ENCODE results near the gene MAPT.
A peak's percentile ranks its signal among the peaks of the same experiment; 100 is the strongest.

The MAPT gene

DNA sequence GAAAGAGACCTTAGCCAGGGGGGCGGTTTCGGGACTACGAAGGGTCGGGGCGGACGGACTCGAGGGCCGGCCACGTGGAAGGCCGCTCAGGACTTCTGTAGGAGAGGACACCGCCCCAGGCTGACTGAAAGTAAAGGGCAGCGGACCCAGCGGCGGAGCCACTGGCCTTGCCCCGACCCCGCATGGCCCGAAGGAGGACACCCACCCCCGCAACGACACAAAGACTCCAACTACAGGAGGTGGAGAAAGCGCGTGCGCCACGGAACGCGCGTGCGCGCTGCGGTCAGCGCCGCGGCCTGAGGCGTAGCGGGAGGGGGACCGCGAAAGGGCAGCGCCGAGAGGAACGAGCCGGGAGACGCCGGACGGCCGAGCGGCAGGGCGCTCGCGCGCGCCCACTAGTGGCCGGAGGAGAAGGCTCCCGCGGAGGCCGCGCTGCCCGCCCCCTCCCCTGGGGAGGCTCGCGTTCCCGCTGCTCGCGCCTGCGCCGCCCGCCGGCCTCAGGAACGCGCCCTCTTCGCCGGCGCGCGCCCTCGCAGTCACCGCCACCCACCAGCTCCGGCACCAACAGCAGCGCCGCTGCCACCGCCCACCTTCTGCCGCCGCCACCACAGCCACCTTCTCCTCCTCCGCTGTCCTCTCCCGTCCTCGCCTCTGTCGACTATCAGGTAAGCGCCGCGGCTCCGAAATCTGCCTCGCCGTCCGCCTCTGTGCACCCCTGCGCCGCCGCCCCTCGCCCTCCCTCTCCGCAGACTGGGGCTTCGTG is at the start of gene MAPT:
Gene MAPT (plus strand): TSS at position 533 of the 763 bp plus-strand sequence. CDS start 67,784 bp downstream, outside the sequence.
- peak within 1 kb of the TSS; percentile 39 for H3K27ac ChIP-seq
- TF ChIP-seq, protein P1, sequence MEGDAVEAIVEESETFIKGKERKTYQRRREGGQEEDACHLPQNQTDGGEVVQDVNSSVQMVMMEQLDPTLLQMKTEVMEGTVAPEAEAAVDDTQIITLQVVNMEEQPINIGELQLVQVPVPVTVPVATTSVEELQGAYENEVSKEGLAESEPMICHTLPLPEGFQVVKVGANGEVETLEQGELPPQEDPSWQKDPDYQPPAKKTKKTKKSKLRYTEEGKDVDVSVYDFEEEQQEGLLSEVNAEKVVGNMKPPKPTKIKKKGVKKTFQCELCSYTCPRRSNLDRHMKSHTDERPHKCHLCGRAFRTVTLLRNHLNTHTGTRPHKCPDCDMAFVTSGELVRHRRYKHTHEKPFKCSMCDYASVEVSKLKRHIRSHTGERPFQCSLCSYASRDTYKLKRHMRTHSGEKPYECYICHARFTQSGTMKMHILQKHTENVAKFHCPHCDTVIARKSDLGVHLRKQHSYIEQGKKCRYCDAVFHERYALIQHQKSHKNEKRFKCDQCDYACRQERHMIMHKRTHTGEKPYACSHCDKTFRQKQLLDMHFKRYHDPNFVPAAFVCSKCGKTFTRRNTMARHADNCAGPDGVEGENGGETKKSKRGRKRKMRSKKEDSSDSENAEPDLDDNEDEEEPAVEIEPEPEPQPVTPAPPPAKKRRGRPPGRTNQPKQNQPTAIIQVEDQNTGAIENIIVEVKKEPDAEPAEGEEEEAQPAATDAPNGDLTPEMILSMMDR (conservative IDR thresholded peaks at IDR 0.05; ENCODE audit: low read depth): peak; percentile 98
- POLR2A ChIA-PET (ENCODE audit: low non-redundant PET): no interaction called here
- DNase-seq (ENCODE audit: low spot score): peak; percentile 93
- CTCF ChIA-PET: interaction anchor here (0.6 to 1.8 kb wide), 12 partner anchors 9 to 1048 kb away, joined by 3 to 6 read pairs (median 3); no protein-coding TSS in a partner anchor

DNA sequence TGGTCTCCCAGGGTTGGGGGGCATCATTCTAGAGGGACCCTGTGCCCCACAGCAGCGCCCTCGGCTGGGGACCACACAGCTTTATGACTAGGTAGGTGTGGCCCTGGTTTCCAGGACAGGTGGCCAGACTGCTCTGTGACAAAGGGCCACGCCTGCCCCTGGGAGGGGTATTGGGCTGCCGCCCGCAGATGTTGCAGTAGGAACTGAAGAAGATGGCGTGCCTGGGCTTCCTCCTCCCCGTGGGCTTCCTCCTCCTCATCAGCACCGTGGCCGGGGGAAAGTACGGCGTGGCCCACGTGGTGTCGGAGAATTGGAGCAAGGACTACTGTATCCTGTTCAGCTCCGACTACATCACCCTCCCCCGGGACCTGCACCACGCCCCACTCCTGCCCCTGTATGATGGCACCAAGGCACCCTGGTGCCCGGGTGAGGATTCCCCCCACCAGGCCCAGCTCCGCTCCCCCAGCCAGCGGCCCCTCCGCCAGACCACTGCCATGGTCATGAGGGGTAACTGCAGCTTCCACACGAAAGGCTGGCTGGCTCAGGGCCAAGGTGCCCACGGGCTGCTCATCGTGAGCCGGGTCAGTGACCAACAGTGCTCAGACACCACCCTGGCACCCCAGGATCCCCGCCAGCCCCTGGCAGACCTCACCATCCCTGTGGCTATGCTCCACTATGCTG is 49.5 kb upstream of the MAPT start, which contains the start of gene SPPL2C:
Gene SPPL2C (plus strand): TSS at position 187 of the 681 bp plus-strand sequence. CDS start 26 bp downstream, at position 213.
- TF ChIP-seq, protein P1 (conservative IDR thresholded peaks at IDR 0.05; ENCODE audit: low read depth): no peak
- H3K27ac ChIP-seq: no peak within 1 kb of the TSS
- DNase-seq (ENCODE audit: low spot score): no peak
- CTCF ChIA-PET: interaction anchor here (0.7 kb wide), 1 partner anchor 123 kb away, joined by 4 read pairs; no protein-coding TSS in a partner anchor
- POLR2A ChIA-PET (ENCODE audit: low non-redundant PET): no interaction called here

DNA sequence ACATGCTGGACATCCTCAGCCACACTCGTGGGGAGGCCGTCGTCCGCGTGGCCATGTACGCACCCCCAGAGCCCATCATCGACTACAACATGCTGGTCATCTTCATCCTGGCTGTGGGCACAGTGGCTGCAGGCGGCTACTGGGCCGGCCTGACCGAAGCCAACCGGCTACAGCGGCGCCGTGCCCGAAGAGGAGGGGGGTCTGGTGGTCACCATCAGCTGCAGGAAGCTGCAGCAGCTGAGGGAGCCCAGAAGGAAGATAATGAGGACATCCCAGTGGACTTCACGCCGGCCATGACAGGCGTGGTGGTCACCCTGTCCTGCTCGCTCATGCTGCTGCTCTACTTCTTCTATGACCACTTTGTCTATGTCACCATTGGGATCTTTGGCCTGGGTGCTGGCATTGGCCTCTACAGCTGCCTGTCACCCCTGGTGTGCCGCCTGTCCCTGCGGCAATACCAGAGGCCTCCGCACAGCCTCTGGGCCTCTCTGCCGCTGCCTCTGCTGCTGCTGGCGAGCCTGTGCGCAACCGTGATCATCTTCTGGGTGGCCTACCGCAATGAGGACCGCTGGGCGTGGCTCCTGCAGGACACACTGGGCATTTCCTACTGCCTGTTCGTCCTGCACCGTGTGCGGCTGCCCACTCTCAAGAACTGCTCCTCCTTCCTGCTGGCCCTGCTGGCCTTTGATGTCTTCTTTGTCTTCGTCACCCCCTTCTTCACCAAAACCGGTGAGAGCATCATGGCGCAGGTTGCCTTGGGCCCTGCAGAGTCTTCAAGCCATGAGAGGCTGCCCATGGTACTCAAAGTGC is 48.8 kb upstream of the MAPT start:
- CTCF ChIA-PET: interaction anchor here (0.7 kb wide), 2 partner anchors 124 to 204 kb away, joined by 4 read pairs; no protein-coding TSS in a partner anchor
- POLR2A ChIA-PET (ENCODE audit: low non-redundant PET): no interaction called here
- TF ChIP-seq, protein P1 (conservative IDR thresholded peaks at IDR 0.05; ENCODE audit: low read depth): no peak

DNA sequence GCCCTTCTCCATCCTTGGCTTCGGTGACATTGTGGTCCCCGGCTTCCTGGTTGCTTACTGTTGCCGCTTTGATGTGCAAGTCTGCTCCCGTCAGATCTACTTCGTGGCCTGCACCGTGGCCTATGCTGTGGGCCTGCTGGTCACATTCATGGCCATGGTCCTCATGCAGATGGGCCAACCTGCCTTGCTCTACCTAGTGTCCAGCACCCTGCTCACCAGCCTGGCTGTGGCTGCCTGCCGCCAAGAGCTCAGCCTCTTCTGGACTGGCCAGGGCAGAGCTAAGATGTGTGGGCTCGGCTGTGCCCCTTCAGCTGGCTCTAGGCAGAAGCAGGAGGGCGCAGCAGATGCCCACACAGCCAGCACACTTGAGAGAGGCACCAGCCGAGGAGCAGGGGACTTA is 48.1 kb upstream of the MAPT start:
- POLR2A ChIA-PET (ENCODE audit: low non-redundant PET): no interaction called here
- DNase-seq (ENCODE audit: low spot score): no peak
- H3K27ac ChIP-seq: no peak overlapping the region
- CTCF ChIA-PET: interaction anchor here (0.7 to 0.9 kb wide), 2 partner anchors 205 to 206 kb away, joined by 3 to 4 read pairs; no protein-coding TSS in a partner anchor
- TF ChIP-seq, protein P1 (conservative IDR thresholded peaks at IDR 0.05; ENCODE audit: low read depth): no peak

More for the DNA sequence above, 48.8 kb upstream of the MAPT start:
- H3K27ac ChIP-seq: no peak overlapping the region
- no peak for DNase-seq (ENCODE audit: low spot score)

DNA sequence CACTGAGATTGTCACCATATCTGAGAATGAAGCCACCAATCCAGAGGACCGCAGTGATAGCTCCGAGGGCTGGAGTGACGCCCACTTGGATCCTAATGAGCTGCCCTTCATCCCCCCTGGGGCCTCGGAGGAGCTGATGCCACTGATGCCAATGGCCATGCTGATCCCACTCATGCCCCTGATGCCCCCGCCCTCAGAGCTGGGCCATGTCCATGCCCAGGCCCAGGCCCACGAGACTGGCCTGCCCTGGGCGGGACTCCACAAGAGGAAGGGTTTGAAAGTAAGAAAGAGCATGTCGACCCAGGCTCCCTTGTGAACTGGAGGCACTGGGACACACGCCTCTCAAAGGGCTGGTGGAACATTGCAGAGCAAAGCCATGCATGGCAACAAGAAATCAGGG is 47.7 kb upstream of the MAPT start:
- CTCF ChIA-PET: interaction anchor here (0.5 to 0.9 kb wide), 4 partner anchors 27 to 263 kb away, joined by 3 to 4 read pairs (median 4); no protein-coding TSS in a partner anchor
- DNase-seq (ENCODE audit: low spot score): no peak
- TF ChIP-seq, protein P1 (conservative IDR thresholded peaks at IDR 0.05; ENCODE audit: low read depth): no peak
- H3K27ac ChIP-seq: no peak overlapping the region
- POLR2A ChIA-PET (ENCODE audit: low non-redundant PET): no interaction called here
